Erythroblast (primary cell): ENCODE measurements around the gene IVD.

Experiments used
- GATA1 ChIP-seq: IDR thresholded peaks from 2 replicates; pipeline ENCODE4 v1.6.1; 2011; ENCODE audit warnings: low read depth, mild to moderate bottlenecking, control low read depth, low read length, moderate library complexity
- POLR2A ChIP-seq: IDR thresholded peaks from 2 replicates; pipeline ENCODE4 v1.6.1; 2011; ENCODE audit warnings: mild to moderate bottlenecking, low read length

GRCh38 chr15:40369971-40370370 lies 35.6 kb upstream of the IVD start:
- TF ChIP-seq POLR2A (no peak), GATA1 (no peak)
